ENCODE measurements around the gene ERCC2. TPM values are rescaled to one million over a fixed set of nuclear protein-coding genes. Genes with fewer than 3 reads are reported as not detected.

Gene ERCC2
- total and polyA plus RNA-seq, 2 of the 4 experiments (the other 2 are of a cell fraction): 30.6 to 66.5 TPM

GRCh38 chr19:45402298-45403061, 32.1 kb upstream of the ERCC2 start:
- no peak overlapping the region for H3K18ac ChIP-seq (ENCODE audit: low read depth, low read length)
- H3K36me3 ChIP-seq (ENCODE audit: control insufficient read depth, insufficient read depth, low read length): no peaks in the 10 kb centered on the region
- H2BK120ac ChIP-seq (ENCODE audit: low read depth, low read length): 0 out of 2 replicates have a peak overlapping the region, but pooled peaks have one; percentile 30
- H3K4me3 ChIP-seq (ENCODE audit: insufficient read depth, low read depth, low read length): no peak overlapping the region
- peak overlapping the region; percentile 51; the same call in 1 of the 2 replicates for H2BK20ac ChIP-seq (ENCODE audit: low read depth, low read length)
- no peak overlapping the region for H2BK5ac ChIP-seq (ENCODE audit: low read depth, low read length, poor library complexity, severe bottlenecking)
- H3K4me2 ChIP-seq (ENCODE audit: low read depth, low read length): no peak overlapping the region
- no peak overlapping the region for H3K9ac ChIP-seq (ENCODE audit: low read depth, low read length)
- H3K79me1 ChIP-seq (ENCODE audit: low read depth in 1 of 2, low read length in 2 of 2): peaks cover 10 to 60% of the 10 kb centered on the region in 2 experiments; a peak in 3 of 4 replicates
- 0 out of 2 replicates have a peak overlapping the region, but pooled peaks have one; percentile 31 for H3K14ac ChIP-seq (replicated peaks; ENCODE audit: low read depth, low read length)
- no peak overlapping the region for H3K56ac ChIP-seq (ENCODE audit: extremely low read depth, insufficient read depth, low read length)
- BruUV-seq (replicated peaks): no TSS peak
- ChIA-PET CTCF (interaction anchor here (1.4 kb wide), 1 partner anchor 77 kb away, joined by 3 read pairs; no protein-coding TSS in a partner anchor), POLR2A (ENCODE audit: unreplicated experiment) (no interaction called here)
- in situ Hi-C loops (cut with MboI; ENCODE audit: low sequenced_read_pairs) (no loop called here), intact Hi-C loops (cut with micrococcal nuclease) (no loop called here), dilution Hi-C loops (cut with HindIII; ENCODE audit: low sequenced_read_pairs, unreplicated experiment) (no loop called here)
- H2AK5ac ChIP-seq (ENCODE audit: low read depth, low read length): peak overlapping the region; percentile 29; the same call in 1 of the 2 replicates
- no peaks in the 10 kb centered on the region for H3K27me3 ChIP-seq (ENCODE audit: control insufficient read depth, insufficient read depth, low read length)
- H4K8ac ChIP-seq (ENCODE audit: low read depth in 2 of 2, low read length in 2 of 2): peak overlapping the region in 1 of 2 experiments; percentile 38; a peak in 1 of 4 replicates
- peak overlapping the region; percentile 32 for H4K91ac ChIP-seq (ENCODE audit: insufficient read depth, low read depth, low read length)
- H3K23ac ChIP-seq (ENCODE audit: low read depth, low read length): peak overlapping the region; percentile 76; the same call in 1 of the 2 replicates
- H2BK15ac ChIP-seq (ENCODE audit: low read depth, low read length): peak overlapping the region; percentile 86; the same call in 1 of the 3 replicates
- no peaks in the 10 kb centered on the region for H3K9me3 ChIP-seq (ENCODE audit: control insufficient read depth, insufficient read depth, low read length)
- H3K27ac ChIP-seq (ENCODE audit: insufficient read depth, low read length): no peak overlapping the region
- peaks cover 6% of the 10 kb centered on the region; the same call in 1 of the 2 replicates for H3K9me1 ChIP-seq (ENCODE audit: insufficient read depth, low read length)
- WGBS, 2 experiments (ENCODE audit: extremely low coverage in 2 of 2, insufficient read length in 1 of 2): 22% methylated on average over 26 of the region's 40 CpGs; no CpG with 5 or more reads in 1 of the 2 experiments
- peaks cover 5% of the 10 kb centered on the region for H3K4me1 ChIP-seq (ENCODE audit: control insufficient read depth, insufficient read depth, low read length)
- ATAC-seq (ENCODE audit: low read depth) (no peak), DNase-seq (no peak)
- H3K4ac ChIP-seq (ENCODE audit: low read depth, low read length): peak overlapping the region; percentile 54
- TF ChIP-seq CTCF (conservative IDR thresholded peaks at IDR 0.05; ENCODE audit: low read depth, low read length) (peak; percentile 33), MAZ (IDR thresholded peaks at IDR 0.05; ENCODE audit: borderline replicate concordance, low read depth, low read length) (peak; percentile 11; the same call in 1 of the 2 replicates), SMC3 (IDR thresholded peaks at IDR 0.05; ENCODE audit: low read depth, low read length) (no peak)
- no peak overlapping the region for H4K5ac ChIP-seq (ENCODE audit: low read depth, low read length)
- no peaks in the 10 kb centered on the region; the same call in 1 of the 2 replicates for H4K20me1 ChIP-seq (ENCODE audit: insufficient read depth, low read length)
- H2AK9ac ChIP-seq (replicated peaks; ENCODE audit: low read depth, low read length, poor library complexity): no peak overlapping the region
- H2AFZ ChIP-seq (replicated peaks; ENCODE audit: low read length, poor library complexity): peak overlapping the region; percentile 77

All from IMR-90 (cell line).